Right lung (tissue), 5 donors: ENCODE data around the gene GPR89A. TPM values are rescaled to one million over a fixed set of nuclear protein-coding genes. Genes with fewer than 3 reads are reported as not detected.
"Not testable (repeated sequence)": the region's sequence is repeated elsewhere in the genome, so short reads cannot be mapped to it uniquely, and the experiment has no call there.

Experiments used
- DNase-seq, 2 donors: peaks; one replicate each; pipeline ENCODE4 v3.0.0-alpha.2; 2013
- polyA plus RNA-seq, 5 donors: library from polyadenylated mRNA; unstranded; fragments of 120-200 nt; gene quantifications; one replicate each; pipeline versions ENCODE4 v1.2.1 to v1.2.3, GENCODE V29; 2013; ENCODE audit warnings: inconsistent platforms in 1 of 5, low replicate concordance in 1 of 5; ENCODE audit not compliant: insufficient read length in 5 of 5, insufficient read depth in 1 of 5

GPR89A gene
- polyA plus RNA-seq, 5 donors, result 23.2 to 44.2 (median 34.6) TPM

- not testable (repeated sequence) for DNase-seq
Measured at GRCh38 chr1:145673217-145673616, 65.4 kb downstream of the GPR89A start.

GRCh38 chr1:145684858-145685257 is 77.1 kb downstream of the GPR89A start:
- not testable (repeated sequence) for DNase-seq

- not testable (repeated sequence) for DNase-seq
Measured at GRCh38 chr1:145686078-145686477, 78.3 kb downstream of the GPR89A start.

GRCh38 chr1:145688328-145688727 is 80.5 kb downstream of the GPR89A start:
- DNase-seq, result no peak

- DNase-seq, result no peak
Measured at GRCh38 chr1:145688924-145689323, 81.1 kb downstream of the GPR89A start.

GRCh38 chr1:145689922-145690321 is 82.1 kb downstream of the GPR89A start:
- no peak for DNase-seq

- no peak for DNase-seq
Measured at GRCh38 chr1:145690587-145691558, 83.1 kb downstream of the GPR89A start.

GRCh38 chr1:145692785-145693443 is 85.1 kb downstream of the GPR89A start:
- DNase-seq, result no peak

GRCh38 chr1:145695821-145696629 is 88.2 kb downstream of the GPR89A start:
- no peak for DNase-seq

- DNase-seq, result no peak
Measured at GRCh38 chr1:145696630-145696960, 88.8 kb downstream of the GPR89A start.

GRCh38 chr1:145701306-145701862 is 93.6 kb downstream of the GPR89A start:
- no peak for DNase-seq

- no peak for DNase-seq
Measured at GRCh38 chr1:145702052-145702451, 94.3 kb downstream of the GPR89A start.

GRCh38 chr1:145702826-145703225 is 95.0 kb downstream of the GPR89A start:
- no peak for DNase-seq

- no peak for DNase-seq
Measured at GRCh38 chr1:145705622-145706021, 97.8 kb downstream of the GPR89A start.

GRCh38 chr1:145706086-145706664 is 98.4 kb downstream of the GPR89A start:
- no peak for DNase-seq

GRCh38 chr1:145707183-145707867 is 99.5 kb downstream of the GPR89A start, which contains the start of gene PDZK1:
Gene PDZK1, minus strand, starts transcription at chr1:145707368. Its CDS starts 19,347 bp downstream, at chr1:145688021.
- no peak for DNase-seq

- DNase-seq, result no peak
Measured at GRCh38 chr1:145708063-145708462, 100.3 kb downstream of the GPR89A start.

- DNase-seq, result no peak
Measured at GRCh38 chr1:145710291-145711027, 102.7 kb downstream of the GPR89A start.

- DNase-seq, result no peak
Measured at GRCh38 chr1:145711213-145711651, 103.4 kb downstream of the GPR89A start.
